SIG-M5 (cell line): ENCODE results near the gene ENAH.

Experiments
- DNase-seq: peaks from one replicate; lab custom pipeline; 2025; lab: John Stamatoyannopoulos, UW

Gene ENAH

DNA sequence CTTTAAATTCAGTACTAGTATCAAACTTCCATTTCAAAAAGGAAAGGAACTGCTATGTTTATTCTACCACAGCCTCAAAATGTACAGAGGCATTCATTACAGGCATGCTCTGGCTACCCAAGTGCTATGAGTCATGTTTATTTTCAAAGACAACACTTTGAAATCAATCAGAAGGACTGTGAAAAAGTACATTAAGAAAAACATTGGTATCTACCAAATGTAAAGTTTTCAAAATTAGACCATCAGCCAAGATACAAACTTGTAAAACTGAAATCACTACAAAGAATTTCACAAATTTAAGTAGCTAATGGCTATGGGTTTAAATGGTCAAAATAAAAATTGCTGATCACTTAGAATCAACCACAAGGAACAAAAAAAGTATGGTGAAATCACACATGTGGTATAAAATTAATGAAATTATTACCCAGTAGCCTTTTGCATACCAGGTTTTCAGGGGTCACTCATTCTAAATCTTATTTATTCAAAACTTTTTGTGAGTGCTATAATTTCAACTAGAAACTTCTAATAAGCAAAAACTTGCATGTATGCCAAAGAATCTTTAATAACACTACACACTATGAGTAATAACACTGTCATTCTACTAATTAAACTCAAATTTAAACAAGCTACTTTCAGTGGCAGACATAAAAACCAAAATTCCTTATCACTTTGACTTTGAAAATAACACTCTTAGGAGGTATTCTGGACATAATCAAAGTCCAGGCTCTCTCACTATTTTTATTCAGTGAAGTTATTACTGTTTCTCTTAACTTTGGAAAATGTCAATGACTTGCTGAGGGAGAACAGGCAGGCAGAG lies 49.2 kb downstream of the ENAH start:
- DNase-seq: no peak

DNA sequence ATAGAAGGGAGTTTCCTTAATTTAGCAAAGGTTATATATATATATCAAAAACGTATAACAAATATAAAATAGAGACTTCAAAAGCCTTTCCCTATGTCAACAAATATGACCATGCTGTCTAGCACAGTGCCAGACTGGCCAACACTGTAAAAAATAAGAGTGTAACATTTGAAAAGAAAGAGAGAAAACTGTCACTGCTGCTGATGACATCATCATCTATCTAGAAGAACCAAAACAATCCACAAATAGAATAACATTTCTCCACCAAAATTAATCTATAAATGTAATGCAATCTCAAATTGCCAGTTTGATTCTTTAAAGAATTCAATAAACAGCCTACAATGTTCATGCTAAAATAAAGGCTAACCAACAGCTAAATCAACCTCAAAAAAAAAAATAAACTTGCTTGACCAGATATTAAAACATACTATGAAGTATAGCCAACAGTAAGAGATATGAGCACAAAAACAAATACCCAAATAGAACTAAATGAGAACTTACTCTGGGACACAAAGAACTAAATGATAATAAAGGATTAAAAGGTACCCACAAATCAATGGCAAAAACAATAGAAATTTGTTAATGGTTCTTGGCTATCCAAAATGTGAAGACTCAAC lies 50.2 kb downstream of the ENAH start:
- DNase-seq: no peak

DNA sequence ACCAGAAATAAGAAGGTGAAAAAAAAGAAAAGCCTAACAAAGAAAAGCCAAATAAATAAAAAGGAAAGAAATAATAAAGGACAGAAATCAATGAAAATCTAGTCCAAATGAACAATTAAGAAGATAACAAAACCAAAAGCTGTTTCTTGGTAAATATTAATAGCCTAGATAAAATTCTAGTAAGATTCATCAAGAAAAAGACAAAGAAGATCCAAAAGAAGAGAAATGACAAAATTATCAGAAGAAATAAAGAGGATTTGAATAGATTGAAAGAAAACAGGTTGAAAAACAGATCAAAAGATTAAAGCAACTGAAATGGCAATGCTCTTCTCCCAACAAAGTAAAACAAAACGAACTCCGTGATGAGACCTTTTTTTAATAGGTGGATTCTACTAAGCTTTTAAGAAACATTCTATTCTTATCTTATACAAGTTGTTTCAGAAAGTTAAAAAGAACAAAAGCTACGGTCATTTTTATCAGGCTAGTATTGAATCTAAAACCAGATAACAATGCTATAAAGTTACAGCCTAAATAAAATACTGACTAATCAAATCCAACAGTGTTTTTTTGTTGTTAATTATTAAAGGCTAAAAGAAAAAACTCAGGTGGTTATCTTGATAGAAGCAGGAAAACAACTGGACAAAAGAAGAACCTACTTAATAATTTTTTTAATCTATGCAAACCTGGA lies 50.9 kb downstream of the ENAH start:
- DNase-seq: no peak

DNA sequence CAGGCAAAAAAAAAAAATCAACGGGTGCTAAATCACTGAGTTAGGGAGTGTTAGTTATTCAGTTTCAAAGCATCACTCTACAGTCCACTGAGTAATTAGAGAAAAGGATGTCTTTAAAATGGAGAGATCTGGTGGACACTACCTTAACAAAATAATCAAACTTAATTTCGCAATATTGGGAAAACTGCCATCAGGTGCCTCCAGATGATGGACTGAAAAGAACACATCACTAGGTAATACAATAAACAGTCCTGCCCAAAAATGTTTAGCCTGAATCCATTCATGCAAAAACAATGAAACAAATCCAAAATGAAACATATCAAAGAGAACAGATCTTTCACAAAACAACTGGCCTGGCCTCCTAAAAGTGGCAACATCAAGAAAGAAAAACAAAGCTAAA lies 54.1 kb downstream of the ENAH start:
- no peak for DNase-seq

DNA sequence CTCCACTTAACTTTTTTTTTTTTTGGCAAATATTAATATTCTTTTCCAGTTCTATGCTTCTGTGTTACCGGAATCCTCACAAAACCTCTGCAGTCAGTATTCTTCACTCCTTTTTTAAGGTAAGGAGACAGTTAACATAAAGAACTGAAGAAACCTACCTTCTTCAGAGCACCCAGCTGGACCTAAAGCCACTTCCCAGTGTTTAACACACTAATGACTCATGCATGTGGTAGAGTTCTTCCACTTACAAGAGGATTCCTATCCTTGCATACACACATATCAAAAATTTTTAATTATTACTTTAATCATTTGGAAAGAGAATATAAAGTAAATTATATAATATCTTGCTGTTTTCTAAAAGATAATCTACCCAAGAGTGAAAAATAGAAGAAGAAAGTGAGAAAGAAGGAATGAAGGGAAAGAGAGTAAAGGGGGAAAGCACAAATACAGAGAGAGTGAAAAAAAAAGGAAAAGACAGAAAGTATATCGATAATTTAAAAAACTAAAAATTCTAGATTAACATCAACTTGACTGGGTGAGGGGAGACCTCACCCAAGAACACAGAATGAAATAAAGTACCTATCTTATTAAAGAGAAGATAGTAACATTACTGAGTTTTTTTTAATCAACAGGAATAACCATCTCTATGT lies 54.9 kb downstream of the ENAH start:
- DNase-seq: no peak

DNA sequence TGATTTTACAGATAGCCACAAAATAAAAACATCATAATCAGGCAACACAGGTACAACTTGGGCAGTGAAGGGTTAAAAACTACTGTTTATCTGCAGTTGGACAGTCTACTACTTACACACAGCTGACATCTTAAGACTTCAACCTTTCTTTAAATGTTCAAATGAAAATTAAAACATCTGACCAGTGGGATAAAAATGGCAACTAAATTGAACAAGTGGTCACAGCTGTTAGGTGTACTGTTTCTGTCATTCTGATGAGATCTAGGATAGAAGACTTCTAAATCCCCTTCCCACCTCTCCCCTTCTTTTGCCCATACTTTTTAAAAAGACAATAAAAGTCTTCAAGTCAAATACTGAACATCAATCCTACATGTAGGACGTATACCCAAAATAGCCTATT lies 56.2 kb downstream of the ENAH start:
- no peak for DNase-seq

DNA sequence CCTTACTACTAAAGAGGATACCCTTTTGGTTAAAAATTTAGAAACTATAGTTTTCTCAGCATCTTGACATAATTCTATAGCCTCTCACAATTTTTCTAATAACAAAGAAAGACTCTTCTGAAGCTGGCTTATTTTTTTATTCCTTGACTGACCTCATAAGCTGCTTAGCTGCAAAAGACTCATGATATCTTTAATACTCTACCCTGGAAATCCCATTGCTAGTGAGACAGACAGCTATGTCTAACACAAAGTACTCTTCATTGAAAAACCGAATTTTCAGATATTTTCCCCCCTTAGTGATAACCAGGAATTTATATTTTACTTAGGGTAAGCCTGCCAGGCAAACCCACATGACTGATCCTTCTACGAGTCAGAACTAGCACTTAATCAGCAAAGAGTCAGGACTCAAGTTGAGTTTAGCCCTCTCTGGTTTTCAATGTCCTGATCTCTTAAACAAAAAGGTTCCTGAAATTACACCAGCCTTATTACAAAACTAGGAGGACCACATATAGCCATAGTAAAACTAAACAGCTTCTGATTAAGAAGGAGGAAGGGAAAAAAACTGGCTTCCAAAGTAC lies 56.9 kb downstream of the ENAH start:
- no peak for DNase-seq

DNA sequence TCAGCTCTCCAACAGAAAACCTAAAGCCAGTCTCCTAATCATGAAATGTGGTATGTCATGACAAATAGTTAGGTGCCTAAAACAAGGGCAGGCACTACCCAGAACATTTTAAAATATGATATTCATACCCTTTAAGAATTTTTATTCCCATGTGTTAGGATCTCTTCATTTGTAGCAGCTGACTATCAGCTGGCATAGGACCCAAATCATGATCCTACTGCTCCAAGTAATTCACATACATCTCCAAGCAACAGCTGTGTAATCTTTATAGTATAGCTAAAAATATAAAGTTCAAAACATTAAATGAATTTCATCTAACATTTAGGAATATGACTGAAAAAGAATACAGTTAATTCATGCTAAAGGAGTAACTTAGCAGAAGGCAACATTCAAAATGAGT lies 57.5 kb downstream of the ENAH start:
- DNase-seq: no peak

DNA sequence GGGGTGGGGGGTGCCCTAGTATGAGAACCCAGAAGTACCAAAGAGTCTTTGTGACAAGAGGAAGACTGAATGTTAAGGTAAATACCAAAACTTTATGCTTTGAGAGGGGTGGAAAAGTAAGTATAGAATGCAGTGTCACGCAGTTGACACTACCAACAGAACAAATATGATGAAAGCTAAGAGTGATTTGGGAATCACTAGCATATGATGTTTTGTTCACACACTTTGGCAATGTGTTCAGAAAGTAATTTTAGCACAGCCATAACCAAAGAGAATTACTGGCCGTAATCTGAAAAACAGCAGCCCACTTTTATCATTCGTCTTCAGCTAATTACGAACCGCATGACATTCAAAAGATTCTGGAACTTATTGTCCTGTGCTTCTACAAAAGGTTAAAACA lies 59.5 kb downstream of the ENAH start:
- DNase-seq: no peak

DNA sequence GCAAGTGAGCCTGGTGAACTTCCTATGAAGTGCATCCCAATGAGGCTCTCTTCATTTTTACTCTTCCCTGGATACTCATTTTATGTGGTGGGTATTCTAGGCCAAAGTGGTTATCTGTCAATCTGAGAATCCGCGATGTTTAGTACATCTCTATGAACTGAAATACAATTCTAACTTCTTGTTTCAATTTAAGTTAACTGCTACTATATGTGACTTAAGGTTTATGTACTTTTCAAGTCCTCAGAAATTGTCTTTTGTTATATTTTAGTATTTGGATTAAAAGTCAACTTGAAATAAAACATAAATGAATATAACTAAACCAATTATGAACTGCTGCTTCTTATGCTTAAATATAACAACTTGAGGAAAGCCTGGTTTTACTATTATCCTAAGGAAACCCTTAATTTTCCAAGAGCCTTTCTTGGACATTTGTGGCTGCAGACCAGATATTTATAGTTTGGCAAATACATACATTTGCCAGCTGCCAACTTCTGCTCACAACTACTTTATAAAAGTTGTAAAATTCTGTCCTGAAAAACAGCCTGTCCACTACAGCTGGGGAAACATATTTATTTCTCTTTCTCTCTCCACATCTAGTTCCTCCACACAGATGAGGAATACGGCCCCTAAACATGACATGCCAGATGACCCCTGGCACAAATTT lies 60.4 kb downstream of the ENAH start:
- no peak for DNase-seq

DNA sequence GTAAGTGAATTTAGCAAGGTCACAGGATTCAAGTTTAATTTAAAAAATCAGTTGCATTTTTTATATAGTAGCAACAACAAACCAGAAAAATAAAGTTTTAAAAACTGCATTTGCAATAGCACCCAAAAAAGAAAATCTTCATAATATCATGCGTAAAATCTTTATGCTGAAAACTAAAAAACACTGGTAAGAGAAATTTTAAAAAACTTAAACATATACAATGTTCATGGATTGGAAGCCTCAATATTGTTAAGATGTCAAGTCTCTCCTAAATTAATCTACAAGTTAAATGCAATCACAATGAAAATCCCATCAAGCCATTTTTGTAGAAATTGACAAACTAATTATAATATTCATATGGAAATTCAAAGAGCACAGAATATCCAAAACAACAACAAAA lies 65.6 kb downstream of the ENAH start:
- no peak for DNase-seq

DNA sequence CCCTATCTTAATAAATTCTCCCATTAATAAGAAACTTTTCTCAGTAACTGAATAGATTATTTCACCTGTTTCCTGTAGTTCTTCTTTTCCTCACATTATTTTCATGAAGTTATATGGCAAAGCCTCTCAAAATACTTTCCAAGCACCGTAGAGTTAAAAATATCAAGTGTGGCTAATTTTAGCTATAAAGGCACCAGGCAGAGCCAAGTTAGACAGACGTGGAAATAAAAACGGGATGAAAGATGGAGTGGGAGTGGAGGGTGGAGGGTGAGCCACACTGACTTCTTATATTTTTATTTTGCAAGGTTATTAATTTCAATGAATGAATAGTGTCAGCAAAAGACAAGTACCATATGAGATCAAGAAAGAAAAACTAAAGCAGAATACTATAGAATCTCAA lies 71.7 kb downstream of the ENAH start:
- DNase-seq: no peak

DNA sequence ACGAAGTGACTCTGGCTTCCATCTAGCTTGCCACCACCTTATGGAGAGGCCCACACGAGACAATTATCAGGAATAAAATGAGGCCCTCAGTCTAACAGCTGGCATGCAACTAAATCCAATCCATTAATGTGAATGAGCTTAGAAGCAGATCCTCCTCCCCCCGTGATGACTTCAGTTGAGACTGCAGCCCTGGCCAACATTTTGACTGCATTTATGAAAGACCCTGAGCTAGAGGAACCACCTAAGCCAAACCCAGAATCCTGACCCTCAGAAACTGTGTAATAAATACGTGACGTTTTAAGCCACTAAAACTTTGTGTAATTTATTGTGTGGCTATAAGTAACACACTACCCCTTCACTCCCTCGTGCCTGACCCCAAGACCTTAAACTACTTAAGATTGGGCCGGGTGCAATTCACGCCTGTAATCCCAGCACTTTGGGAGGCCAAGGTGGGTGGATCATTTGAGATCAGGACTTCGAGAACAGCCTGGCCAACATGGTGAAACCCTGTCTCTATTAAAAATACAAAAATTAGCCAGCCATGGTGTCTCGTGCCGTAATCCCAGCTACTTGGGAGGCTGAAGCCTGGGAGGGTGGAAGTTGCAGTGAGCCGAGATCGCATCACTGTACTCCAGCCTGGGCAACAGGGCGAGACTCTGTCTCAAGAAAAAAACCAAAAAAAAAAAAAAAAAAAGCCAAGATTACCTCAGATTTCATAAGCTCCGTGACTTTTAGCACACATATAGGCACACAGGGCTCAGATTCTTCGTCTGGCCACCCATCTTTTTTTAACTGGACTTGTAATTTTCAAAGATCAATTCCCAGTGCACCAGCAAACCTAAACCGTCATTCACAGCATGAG lies 72.5 kb downstream of the ENAH start:
- no peak for DNase-seq

DNA sequence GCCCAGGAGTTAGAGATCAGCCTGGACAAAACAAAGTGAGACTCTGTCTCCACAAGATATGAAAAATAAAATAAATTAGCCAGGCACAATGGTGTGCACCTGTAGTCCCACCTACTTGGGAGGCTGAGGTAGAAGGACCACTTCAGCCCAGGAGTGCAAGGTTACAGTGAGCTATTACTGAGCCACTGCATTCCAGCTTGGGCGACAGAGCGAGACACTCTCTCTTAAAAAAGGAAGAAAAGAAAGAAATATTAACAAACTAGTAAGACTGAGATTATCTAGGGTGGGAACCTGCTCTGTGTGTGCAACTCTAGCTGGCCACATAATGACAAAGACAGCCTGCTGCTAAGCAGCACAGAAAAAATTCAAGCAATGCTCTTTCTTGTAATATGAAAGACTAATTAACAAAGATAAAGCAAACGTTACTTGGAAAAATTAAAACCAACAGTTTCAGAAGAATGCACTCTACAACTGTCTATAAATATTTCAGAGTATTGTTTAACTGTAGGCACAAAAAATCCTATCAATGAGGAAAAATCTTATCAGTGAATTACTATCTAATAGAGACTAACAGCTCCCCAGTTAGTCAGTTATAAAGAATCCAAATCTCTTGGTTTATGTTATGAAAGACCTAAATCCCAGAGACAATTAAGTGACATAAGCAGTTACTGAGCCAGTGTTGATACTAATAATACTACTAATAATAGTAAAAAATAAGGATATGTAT lies 74.5 kb downstream of the ENAH start:
- DNase-seq: no peak

DNA sequence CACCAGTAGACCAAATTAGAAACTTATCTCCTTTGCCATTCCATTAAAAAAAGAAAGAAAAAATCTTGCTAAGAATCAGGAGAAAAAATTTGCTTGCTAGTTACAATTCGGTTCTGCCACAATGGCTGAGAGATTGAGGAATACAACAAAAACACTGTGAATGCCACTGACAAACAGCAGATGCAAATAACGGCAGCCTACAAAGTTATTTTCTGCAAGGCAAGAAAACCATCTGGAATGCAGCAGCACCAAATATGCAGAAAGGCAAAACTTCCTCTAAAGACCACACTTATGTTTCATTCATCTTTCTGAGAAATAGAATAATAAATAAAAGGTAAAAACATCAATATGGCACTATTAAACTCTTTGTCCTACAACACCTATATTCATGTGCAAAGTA lies 75.7 kb downstream of the ENAH start:
- no peak for DNase-seq

DNA sequence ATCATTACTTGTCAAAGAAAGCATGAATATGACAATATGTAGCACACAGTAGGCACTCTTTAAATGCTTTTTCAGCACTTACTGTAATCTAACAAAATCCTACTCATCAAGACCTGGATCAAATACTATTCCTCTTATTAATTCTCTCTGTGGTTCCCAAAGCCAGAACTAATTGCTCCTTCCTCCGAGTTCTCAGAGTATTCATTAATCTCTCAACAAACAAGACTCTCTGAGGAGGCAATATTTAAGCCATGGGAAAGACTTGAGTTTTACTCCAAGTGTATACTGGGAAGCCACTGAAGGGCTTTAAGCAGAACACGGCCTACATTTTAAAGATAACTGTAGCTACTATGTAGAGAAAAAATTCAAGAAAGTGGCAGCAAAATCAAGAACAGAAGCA lies 79.7 kb downstream of the ENAH start:
- no peak for DNase-seq

DNA sequence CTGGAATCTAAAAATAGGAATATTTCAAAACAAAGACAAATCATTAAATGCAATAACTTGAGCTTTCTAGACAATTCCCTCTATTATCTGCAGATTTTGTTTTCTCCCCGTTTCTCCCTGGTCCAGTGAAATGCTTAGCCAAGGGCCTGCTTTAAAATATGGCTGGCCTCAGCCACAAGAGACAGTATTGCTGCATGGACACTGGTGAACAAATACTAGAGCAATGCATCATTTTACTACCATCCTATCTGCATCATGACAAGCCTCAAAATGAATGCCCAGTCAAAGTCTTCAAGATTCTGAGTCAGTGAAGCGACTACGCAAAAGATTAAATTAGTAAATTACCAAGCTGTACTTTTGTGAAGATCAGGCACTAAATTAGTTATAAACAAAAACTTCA lies 80.5 kb downstream of the ENAH start:
- DNase-seq: no peak

DNA sequence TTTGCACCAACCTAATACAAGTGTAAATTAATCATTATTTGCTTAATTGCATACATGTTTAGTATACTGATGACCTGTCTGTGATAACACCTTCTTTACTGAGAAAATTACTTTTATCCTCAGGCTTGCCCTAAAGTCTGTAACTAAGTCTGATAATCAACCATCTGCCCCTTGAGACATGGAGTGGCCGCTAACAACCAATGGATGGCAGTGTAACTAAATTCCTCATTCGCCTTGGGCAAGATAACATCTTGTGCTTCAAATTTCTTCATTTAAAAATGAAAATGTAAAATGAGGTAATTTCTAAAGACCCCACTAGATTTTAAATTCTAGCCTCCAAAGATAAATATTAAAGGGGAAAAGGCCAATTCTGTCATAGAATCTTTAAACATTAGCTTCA lies 85.1 kb downstream of the ENAH start:
- DNase-seq: no peak

DNA sequence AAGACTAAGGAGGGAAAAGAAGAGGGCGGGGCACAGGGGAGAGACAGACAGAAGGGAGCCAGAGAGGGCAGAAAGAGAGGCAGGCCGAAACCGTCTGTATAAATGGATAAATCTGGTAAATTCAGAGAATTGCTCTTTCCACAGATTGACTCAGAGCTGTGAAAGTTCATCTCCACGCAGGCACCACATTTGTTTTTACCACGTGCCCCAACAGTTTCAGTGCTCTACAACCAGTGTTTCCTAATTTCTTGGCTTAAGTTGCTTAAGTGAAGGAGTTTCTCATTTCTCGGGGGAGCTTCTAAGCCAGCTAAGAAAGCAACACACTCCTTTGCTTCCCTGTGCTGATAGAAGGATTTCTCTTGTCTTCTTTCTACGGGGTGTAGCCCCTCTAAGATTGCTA lies 87.1 kb downstream of the ENAH start:
- DNase-seq: peak; percentile 27

DNA sequence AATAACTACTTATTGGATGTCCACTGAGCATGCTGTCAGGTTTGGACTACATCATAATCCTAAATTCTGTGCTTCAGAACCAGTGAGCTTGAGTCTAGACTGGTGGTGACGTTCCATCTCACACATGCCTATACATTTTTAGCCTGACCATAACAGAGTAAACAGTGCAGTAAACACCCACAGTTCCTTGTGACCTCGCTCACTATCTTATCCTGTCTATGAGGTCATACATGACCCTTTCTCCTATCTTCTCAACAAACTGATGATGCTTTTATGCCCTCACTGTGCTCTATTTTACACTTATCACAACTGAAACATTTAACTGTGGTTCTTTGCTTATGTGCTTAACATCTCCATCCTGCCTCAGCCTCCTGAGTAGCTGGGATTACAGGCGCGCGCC lies 91.2 kb downstream of the ENAH start:
- DNase-seq: no peak
